HG03378 (cell line): ENCODE data around the gene RAB23.
A peak's percentile ranks its signal among the peaks of the same experiment; 100 is the strongest.
"Not testable (repeated sequence)": the region's sequence is repeated elsewhere in the genome, so short reads cannot be mapped to it uniquely, and the experiment has no call there.

ENCODE experiments used
- ATAC-seq: cut with Tn5 transposase; IDR thresholded peaks from one replicate; pipeline ENCODE4 v1.9.1; 2021; ENCODE audit warnings: mild to moderate bottlenecking, moderate library complexity; ENCODE audit not compliant: unreplicated experiment

Gene RAB23

DNA sequence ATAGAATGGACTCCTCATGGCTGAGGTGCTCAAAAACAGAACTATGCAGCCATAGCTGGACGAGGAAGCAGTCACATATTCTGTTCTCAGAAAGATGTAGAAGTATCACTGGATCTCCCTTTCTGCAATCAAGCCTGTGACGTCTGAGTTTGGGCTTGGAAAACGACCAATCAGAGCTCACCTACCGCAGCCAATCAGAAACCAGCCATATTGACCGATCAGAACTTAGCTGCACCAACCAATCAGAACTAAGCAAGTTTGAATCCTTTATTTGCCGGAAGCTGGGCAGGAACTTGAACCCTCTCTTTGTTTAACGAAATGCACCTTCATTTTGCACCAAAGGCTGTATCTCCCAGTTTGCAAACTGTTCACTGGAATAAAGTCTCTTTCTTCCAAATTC, 21.8 kb upstream of the RAB23 start:
- ATAC-seq: no peak

- ATAC-seq: not testable (repeated sequence)
These were observed 21.4 kb upstream of the RAB23 start for GRCh38 chr6:57243526-57243925.

DNA sequence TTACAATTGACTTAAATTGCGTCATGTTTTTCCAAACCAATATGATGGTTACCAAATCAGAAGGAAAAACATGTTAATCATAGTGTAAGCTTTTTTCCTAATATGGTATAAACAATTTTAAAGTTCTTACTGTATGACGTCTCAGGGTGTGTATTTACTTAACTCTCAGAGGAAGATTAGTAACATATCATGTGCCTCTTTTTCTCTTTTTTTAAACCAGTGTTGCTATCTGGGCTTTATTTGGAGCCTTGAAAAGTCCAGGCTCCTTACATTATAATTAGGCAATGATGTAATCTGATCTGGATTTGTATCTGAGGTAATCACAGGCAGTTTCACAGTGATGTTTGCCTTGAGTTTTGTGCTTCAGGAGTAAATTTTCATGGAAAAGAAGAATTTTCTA, 20.4 kb upstream of the RAB23 start:
- ATAC-seq: no peak

- ATAC-seq: no peak
These were observed 4.1 kb upstream of the RAB23 start for GRCh38 chr6:57226221-57226620.

DNA sequence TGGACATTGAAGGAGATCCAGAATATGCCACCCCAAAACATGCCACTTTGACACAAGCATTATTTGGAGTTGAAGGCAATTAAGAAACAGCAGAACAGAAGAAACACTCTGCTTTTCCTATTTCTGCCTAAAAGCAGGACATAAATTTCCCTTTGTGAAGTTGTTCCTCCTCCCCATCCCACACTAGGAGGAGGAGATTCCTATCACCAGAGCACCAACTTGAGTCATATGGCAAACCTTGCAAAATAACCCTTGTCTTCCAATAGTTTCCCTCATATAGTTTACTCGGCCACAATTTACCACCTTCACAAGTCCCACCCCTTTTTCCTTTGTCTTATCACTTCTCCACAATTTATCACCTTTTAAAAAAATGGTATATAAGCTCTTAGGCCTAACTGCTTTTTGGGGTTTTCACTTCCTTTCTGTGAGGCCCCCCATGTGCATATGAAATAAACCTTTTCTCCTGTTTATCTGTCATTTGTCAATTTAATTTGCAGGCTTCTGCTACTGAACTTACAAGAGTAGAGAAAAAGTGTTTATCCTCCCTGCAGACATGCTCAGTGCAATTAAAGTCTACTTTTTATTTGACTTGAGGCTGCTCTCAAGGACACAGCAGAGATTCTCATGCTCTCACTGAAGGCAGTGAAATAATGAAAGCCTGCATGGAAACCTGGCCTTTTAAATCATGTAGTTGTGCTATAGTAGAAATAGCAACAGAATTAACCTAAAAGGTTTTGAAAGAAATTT, 2.8 kb upstream of the RAB23 start:
- ATAC-seq: no peak

DNA sequence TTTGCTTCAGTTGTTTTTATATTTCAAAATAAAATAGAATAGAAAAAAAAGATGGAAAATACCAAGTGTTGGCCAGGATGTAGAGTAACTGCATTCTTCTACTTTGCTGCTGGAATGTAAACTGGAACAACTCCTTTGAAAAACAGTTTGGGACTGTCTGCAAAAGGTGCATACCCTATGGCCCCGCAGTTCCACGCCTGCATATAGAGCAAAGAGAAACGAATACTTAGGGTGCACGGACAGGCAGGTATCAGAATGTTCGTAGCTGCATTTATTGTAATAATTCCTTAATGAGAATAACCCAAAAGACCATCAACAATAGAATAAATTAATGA, 603 bp upstream of the RAB23 start:
- no peak for ATAC-seq

- peak; percentile 37 for ATAC-seq
These were observed 744 bp downstream of the RAB23 start for GRCh38 chr6:57221191-57221935.

DNA sequence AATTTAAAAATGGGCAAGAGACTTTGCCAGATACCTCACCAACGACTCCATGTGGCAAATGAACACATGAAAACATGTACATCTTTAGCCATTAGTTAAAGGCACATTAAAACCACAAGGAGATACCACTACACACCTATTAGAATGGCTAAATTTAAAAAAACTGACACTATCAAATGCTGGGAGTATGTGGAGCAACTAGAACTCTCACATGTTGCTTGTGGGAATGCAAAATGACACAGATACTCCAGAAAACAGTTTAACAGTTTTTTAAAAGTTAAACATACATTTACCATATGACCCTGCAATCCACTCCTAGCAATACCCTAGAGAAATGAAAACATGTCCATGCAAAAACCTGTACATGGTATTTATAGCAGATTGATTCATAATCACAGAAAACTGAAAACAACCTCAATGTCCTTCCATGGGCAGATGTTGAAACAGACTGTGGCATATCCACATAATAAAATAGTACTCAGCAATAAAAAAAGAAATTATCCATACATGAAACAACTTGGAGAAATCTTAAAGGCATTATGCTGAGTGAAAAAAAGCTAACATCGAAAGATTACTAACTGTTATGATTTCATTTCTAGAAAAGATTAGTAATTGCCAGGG, 1.9 kb downstream of the RAB23 start:
- no peak for ATAC-seq

DNA sequence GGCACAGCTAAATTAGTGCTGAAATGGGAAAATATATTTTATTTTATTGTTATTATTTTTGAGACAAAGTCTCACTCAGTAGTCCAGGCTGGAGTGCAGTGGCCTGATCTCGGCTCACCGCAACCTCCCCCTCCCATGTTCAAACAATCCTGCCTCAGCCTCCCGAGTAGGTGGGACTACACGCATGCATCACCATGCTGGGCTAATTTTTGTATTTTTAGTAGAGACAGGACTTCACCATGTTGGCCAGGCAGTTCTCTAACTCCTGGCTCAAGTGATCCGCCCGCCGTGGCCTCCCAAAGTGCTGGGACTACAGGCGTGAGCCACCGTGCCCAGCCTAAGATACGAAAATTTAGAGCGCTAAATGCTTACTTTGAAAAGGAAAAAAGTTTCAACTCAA, 4.8 kb downstream of the RAB23 start:
- no peak for ATAC-seq

DNA sequence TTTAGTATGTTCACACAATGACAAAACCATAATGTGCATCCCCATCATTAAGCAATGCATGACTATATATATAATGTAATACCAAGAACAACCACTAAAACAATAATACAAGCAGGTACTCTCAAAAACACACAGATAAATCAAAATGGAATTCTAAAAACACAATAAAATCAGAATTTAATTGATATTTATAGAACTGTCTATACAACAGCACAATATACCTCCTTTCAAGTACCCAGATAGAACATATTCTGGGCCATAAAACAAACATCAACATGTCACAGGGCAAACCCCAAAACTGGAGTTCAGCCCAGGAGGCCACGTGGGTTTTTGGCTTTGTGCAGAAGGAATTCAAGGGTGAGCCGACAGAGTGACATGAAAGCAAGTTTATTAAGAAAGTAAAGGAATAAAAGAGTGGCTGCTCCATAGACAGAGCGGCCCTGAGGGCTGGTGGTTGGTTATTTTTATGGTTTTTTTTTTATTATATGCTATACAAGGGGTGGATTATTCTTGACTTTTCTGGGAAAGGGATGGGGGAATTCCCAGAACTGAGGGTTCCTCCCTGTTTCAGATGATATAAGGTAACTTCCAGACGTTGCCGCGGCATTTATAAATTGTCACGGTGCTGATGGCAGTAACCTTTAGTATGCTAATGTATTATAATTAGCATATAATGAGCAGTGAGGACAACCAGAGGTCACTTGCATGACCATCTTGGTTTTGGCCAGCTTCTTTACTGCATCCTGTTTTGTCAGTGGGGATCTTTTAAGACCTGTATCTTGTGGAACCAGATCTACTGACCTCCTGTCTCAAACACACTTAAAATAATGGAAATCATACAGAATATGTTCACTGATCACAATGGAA, 5.6 kb downstream of the RAB23 start:
- no peak for ATAC-seq

GRCh38 chr6:57215260-57215659, 6.8 kb downstream of the RAB23 start:
- no peak for ATAC-seq

GRCh38 chr6:57210060-57210459, 12.0 kb downstream of the RAB23 start:
- no peak for ATAC-seq

GRCh38 chr6:57209030-57209429, 13.1 kb downstream of the RAB23 start:
- peak; percentile 43 for ATAC-seq

DNA sequence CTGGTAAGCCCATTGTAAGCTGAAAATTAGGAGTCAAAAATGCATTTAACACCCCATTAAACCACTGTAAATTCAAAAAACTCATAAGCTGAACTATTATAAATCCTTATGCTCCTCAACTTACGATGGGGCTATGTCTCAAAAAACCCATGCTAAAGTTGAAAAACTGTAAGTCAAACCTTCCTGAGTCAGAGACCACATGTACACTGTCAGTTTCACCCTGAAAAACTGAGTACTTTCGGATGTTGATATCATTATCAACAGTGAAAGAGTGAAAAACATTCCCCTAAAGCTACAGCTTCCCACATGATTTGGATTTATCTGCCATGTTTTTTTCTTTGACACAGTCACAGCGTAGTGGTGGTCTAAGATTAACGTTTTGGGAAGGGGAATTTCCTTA, 14.2 kb downstream of the RAB23 start:
- ATAC-seq: no peak

GRCh38 chr6:57207141-57207540, 15.0 kb downstream of the RAB23 start:
- ATAC-seq: no peak

DNA sequence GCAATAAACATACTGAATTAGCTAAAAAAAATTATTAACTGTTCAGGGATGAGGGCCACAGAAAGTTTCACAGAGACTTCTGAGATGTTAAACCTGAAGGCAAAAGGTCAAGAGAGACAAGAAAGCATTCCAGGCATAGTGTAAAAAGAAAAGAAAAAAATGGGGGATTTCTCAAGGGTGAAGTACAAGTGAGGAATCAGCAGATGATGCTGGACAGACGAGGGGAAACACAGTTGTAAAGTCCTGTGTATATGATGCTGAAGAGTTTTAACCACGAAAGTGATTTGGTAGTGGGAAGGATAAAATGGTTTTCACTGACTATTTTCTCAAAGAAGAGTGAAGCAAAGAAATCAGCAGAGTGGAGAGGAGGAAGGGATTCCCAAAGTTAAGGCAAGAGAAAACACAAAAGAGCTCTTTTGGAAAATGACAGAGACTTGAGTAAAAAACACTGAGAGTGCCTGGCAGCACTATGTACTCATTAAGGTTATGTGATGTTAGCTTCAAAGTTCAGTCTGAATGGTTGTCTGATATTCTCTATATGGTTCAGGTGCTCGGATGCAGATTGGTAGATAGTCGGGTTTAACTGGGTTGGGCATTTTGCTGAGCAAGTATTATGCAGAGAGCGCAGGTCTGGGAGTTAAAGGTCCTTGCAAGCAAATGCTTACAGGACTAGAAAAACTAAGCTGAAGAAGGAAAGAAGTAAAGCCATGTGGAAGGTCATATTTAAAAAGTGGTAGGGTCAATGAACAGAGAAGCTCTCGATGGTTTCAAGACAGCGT, 16.4 kb downstream of the RAB23 start:
- no peak for ATAC-seq

DNA sequence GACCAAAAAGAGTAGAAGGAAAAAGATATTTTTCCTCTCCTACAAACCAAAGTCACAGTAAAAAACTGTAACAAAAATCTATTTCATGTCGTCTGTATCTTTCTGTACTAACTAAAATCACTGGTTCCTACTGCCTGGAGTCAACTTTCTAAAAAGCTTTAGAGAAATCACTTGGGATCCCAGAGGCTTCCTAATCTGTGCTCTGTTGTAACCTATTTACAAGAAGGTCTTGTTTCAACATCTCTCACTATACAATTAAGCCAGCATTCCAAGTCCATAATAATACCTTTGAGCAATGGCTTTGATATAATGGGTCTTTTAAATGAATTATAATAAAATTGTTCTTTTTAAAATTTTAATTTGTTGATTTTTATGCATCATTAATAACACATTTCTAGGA, 20.4 kb downstream of the RAB23 start:
- ATAC-seq: no peak

DNA sequence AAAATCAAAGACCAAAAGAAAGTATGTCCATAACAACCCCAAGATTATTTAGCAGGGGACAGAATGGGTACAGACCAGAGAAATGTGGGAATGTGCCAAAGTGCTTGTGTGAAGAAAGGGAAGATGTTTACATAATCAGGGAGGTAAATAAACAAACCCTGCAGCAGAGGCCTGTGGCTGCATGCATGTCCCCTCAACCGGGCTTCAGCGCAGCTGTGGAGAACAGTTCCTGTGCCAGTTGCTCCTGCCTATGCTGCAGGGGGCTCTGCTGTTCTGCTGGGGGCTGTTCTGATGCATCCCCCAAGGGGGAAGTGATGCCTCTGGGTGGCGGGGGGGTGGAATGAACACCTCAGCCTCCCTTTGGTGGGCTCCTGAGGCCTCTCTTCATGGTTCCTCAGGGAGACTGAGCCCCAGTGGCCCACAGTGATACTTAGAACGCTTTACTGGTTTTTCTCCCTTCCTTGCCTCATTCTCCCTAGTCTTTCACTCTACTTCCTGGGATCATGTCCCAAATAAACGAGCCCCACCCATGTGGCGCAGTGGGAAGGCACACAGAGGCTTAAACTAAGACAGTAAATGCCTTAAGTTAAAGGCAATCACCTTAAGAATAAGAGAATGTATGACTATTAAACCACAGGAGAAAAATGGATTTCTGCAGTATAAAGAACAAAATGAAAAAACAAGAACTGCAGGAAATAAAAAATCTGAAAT, 23.0 kb downstream of the RAB23 start:
- no peak for ATAC-seq

DNA sequence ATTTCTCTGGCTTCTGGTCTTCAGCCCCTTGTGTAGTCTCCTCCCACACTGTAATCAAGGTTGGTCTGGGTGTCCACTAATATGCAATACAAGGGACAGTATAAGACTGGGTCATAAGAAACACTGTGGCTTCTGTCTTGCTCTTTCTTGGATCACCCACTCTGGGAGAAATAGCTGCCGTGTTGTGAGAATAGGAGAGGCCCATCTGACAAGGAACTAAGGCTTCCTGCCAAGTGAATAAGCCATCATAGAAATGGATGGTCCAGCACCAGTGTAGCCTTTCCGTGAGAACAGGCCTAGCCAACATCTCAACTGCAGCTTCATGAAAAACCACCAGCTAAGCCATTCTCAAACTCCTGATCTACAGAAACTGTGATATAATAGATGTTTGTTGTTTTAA, 26.6 kb downstream of the RAB23 start:
- no peak for ATAC-seq

DNA sequence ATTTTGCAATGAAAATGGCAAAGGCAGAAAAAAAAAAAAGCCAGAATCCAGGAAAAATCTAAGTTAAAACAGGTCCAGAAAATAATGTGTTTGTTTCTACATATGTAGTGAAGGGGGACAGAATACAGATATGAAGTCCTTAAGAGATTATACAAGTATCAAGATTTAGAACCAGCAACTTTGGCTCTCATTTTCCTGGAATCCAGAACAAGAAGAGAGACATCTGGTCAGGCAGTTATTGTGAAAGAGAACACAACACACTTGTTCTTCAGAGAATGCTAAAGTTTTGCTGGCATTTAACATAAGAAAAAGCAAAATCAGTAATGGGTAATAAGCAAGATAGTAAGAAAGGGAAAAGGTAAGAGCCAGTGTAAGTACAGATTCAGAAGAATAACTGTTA, 28.9 kb downstream of the RAB23 start:
- ATAC-seq: no peak
